Stimulated activated naive CD4-positive, alpha-beta T cell treated with Interleukin-2 at 50 U/mL for 16 hours (primary cell): Measurements from ENCODE around the gene APBB2.

Source experiments
- DNase-seq: peaks from one replicate; lab custom pipeline; 2025; lab: John Stamatoyannopoulos, UW

APBB2 gene

GRCh38 chr4:40897557-40898203 lies 316.7 kb downstream of the APBB2 start:
- DNase-seq: peak; percentile 45

- no peak for DNase-seq
Observed at GRCh38 chr4:40890764-40891163, 323.6 kb downstream of the APBB2 start.

- no peak for DNase-seq
Observed at GRCh38 chr4:40890199-40890598, 324.1 kb downstream of the APBB2 start.

GRCh38 chr4:40888933-40889332 lies 325.4 kb downstream of the APBB2 start:
- DNase-seq: no peak

- DNase-seq: no peak
Observed at GRCh38 chr4:40887764-40888131, 326.6 kb downstream of the APBB2 start.

- no peak for DNase-seq
Observed at GRCh38 chr4:40886931-40887763, 327.2 kb downstream of the APBB2 start.

GRCh38 chr4:40881851-40882250 lies 332.5 kb downstream of the APBB2 start:
- no peak for DNase-seq

GRCh38 chr4:40881096-40881495 lies 333.2 kb downstream of the APBB2 start:
- DNase-seq: no peak

GRCh38 chr4:40878548-40879055 lies 335.7 kb downstream of the APBB2 start:
- no peak for DNase-seq

- no peak for DNase-seq
Observed at GRCh38 chr4:40877081-40877480, 337.3 kb downstream of the APBB2 start.

- DNase-seq: no peak
Observed at GRCh38 chr4:40875507-40876150, 338.7 kb downstream of the APBB2 start.

GRCh38 chr4:40874901-40875300 lies 339.4 kb downstream of the APBB2 start:
- no peak for DNase-seq

- no peak for DNase-seq
Observed at GRCh38 chr4:40874331-40874730, 340.0 kb downstream of the APBB2 start.

GRCh38 chr4:40871695-40872250 lies 342.6 kb downstream of the APBB2 start:
- DNase-seq: no peak

GRCh38 chr4:40870150-40870549 lies 344.2 kb downstream of the APBB2 start:
- DNase-seq: no peak

- DNase-seq: no peak
Observed at GRCh38 chr4:40865696-40866095, 348.6 kb downstream of the APBB2 start.

GRCh38 chr4:40864531-40864930 lies 349.8 kb downstream of the APBB2 start:
- DNase-seq: no peak

GRCh38 chr4:40858962-40859361 lies 355.4 kb downstream of the APBB2 start:
- DNase-seq: no peak

- DNase-seq: no peak
Observed at GRCh38 chr4:40857956-40858355, 356.4 kb downstream of the APBB2 start.

- DNase-seq: peak; percentile 3
Observed at GRCh38 chr4:40856840-40857362, 357.4 kb downstream of the APBB2 start.

- DNase-seq: no peak
Observed at GRCh38 chr4:40856277-40856839, 358.0 kb downstream of the APBB2 start.

- no peak for DNase-seq
Observed at GRCh38 chr4:40850496-40850895, 363.8 kb downstream of the APBB2 start.
